ENCODE results near the gene VPS52.

GRCh38 chr6:33306356-33306755 lies 34.7 kb upstream of the VPS52 start:
- TF ChIP-seq CTCF (conservative IDR thresholded peaks at IDR 0.05; ENCODE audit: low read length) (no peak), EZH2phosphoT487 (IDR thresholded peaks at IDR 0.05; ENCODE audit: borderline replicate concordance, low read depth, low read length) (no peak)
